ENCODE measurements around the gene UBTF. TPM values are rescaled to one million over a fixed set of nuclear protein-coding genes. Genes with fewer than 3 reads are reported as not detected.

The UBTF gene
- total RNA-seq, result 10 to 100 TPM; 36.2 to 64.3 (median 46.0) TPM

DNA sequence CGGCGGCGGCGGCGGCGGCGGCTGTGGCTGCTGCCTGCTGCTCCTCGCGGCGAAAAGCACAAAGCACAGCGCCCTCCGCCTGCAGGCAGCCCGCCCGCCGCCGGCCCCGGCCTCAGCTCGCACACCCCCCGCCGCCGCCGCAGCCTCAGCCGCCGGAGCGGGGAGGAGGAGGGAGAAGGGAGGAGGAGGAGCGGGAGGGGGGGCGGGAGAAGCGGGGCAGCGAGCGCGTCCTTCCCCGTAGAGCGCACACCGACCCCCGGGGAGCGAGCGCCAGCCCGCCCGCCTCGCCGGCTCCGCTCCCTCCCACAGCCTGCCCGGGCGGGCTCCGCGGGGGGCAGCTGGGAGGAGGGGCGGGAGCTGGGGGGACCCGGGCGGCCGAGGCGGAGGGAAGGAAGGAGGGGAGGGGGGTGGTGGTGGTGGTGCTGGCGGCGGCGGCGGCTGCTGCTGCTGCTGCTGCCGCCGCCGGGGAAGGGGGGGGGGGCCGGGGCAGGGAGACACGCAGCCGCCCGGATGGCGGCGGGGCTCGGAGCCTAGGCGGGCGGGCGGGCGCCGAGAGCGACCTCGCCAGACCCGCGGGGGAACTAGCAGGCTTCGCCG is at the start of gene UBTF:
Gene UBTF, minus strand, starts transcription at position 60 of the 597 bp plus-strand sequence. CDS start 1,446 bp downstream, outside the sequence.
- Histone ChIP-seq H3K27me3 (no peaks in the 10 kb centered on the region), H3K4me3 (peak within 1 kb of the TSS; percentile 74 to 93 (median 86)), H3K27ac (peak within 1 kb of the TSS; percentile 95 to 100 (median 98)), H3K4me1 (peaks cover 43 to 51% of the 10 kb centered on the region in 2 donors), H3K9me3 (no peaks in the 10 kb centered on the region), H3K36me3 (peaks cover 0 to 18% of the 10 kb centered on the region in 2 donors)
- peak; percentile 15 to 22 for ATAC-seq
- intact Hi-C loops (cut with DNase I; ENCODE audit: low total_unique reads), result loop anchor here (5.0 kb wide), 1 partner anchor 283 kb away; the partner anchor contains the start of gene GPATCH8
- TF ChIP-seq POLR2A (IDR thresholded peaks at IDR 0.05), result no peak
- no peak for TF ChIP-seq CTCF (IDR thresholded peaks at IDR 0.05 in 4 of 5, conservative IDR thresholded peaks at IDR 0.05 in 1 of 5)
- in situ Hi-C loops (cut with MboI; ENCODE audit: low sequenced_read_pairs in 4 of 4), result loop anchor here in 3 of 4 donors (5.0 to 25.0 kb wide), 2 partner anchors 103 to 293 kb away; partner anchors contain the start of genes GPATCH8 (in 3 of the 3) and SLC25A39 (in 1 of the 3)
- peak; percentile 43 to 66 for DNase-seq

DNA sequence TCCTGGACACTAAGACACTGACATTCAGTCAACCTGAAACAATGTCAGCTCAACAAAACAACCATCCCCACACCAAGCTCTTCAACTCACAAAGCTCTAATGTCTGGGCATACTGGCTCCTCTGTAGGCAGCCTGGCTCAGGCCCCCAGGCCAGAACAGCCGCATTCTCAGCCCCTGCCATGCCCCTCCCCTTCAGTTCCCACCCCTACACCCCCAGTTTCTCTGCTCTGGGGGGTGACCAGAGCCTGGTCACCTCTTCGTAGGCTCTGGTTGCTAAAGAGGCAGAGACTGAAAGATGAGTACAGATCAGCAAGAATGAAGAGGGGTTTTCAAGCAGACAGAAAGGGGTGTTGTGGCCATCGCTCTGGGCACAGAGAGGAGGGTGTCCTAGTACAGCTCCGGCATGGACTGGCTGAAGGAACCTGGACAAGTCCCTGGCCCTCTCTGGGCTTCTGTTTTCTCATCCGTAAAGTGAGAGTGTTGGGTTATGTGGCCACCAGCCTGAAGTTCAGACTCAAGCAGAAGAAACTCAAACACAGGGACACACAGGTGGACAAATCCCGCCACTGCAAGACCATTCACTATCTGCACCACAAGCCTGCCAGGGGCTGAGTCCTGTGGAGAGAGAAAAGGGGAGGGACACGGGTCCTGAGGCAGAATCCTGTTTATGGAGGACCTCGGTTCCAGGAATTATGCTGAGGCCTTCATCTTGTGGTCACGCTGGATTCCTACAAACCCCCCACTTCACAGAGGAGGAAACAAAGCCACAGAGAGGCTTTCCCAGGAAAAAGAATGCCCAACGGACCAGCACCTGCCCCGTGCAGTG is 49.4 kb upstream of the UBTF start:
- Histone ChIP-seq H3K36me3 (no peaks in the 10 kb centered on the region), H3K27ac (no peak overlapping the region), H3K9me3 (no peaks in the 10 kb centered on the region), H3K4me1 (no peaks in the 10 kb centered on the region), H3K27me3 (no peaks in the 10 kb centered on the region), H3K4me3 (no peak overlapping the region)
- DNase-seq (no peak), ATAC-seq (no peak)
- intact Hi-C loops (cut with DNase I; ENCODE audit: low total_unique reads) (no loop called here), in situ Hi-C loops (cut with MboI; ENCODE audit: low sequenced_read_pairs in 4 of 4) (no loop called here)
- no peak for TF ChIP-seq POLR2A (IDR thresholded peaks at IDR 0.05)
- TF ChIP-seq CTCF (IDR thresholded peaks at IDR 0.05 in 4 of 5, conservative IDR thresholded peaks at IDR 0.05 in 1 of 5), result no peak

DNA sequence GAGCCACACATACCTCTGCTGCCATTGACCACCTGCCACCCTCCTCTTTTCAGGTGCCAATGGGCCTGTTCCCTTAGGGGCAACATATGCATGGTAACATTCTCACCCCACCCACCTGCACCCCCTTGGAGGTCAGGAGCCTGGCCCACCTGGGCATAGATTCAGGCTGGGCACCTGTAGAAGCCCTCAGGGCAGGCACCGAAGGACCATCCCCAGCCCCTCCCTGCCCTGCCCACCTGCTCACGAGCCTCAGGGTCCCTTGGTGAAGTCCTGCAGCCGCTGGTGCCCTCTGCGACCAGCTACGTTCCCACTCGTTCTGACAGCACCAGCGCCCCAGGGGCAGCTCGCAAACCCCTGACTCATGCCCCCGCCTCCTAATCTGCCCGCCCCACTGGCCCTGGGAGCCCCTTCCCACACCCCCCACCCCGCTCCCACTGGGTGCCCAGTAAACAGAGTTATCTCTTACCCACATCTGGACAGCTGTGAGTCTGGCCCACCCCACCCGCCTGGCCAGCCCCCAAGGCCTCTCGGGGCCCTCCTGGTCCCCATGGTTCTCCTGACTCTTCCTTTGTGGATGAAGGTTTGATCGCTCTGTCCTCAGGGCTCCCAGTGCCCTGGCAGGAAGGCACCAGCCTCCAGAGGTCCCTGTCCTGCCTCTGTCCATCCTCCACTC is 48.5 kb upstream of the UBTF start, which contains the start of gene SLC4A1:
Gene SLC4A1, minus strand, starts transcription at position 318 of the 673 bp plus-strand sequence. CDS start 5,269 bp downstream, outside the sequence.
- intact Hi-C loops (cut with DNase I; ENCODE audit: low total_unique reads) (no loop called here), in situ Hi-C loops (cut with MboI; ENCODE audit: low sequenced_read_pairs in 4 of 4) (no loop called here)
- Histone ChIP-seq H3K4me3 (no peak within 1 kb of the TSS), H3K36me3 (no peaks in the 10 kb centered on the region), H3K27me3 (no peaks in the 10 kb centered on the region), H3K4me1 (no peaks in the 10 kb centered on the region), H3K27ac (no peak within 1 kb of the TSS), H3K9me3 (no peaks in the 10 kb centered on the region)
- DNase-seq (no peak), ATAC-seq (no peak)
- no peak for TF ChIP-seq POLR2A (IDR thresholded peaks at IDR 0.05)
- no peak for TF ChIP-seq CTCF (IDR thresholded peaks at IDR 0.05 in 4 of 5, conservative IDR thresholded peaks at IDR 0.05 in 1 of 5)

DNA sequence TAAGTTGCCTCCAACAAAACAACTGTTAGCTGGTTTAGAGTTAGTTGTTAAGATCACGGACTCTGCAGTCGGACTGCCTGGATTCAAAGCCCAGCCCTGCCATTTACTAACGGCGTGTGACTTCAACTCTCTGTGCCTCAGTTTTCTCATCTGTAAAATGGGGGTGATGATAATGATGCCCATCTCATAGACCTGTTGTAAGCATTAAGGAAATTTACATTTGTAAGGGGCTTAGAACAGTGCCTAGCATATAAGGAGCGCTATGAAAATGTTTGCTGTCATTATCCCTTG is 47.6 kb upstream of the UBTF start:
- Histone ChIP-seq H3K27ac (no peak overlapping the region), H3K9me3 (no peaks in the 10 kb centered on the region), H3K4me3 (no peak overlapping the region), H3K27me3 (no peaks in the 10 kb centered on the region), H3K36me3 (no peaks in the 10 kb centered on the region), H3K4me1 (no peaks in the 10 kb centered on the region)
- in situ Hi-C loops (cut with MboI; ENCODE audit: low sequenced_read_pairs in 4 of 4), result no loop called here
- no peak for DNase-seq
- TF ChIP-seq POLR2A (IDR thresholded peaks at IDR 0.05) (no peak), CTCF (IDR thresholded peaks at IDR 0.05 in 4 of 5, conservative IDR thresholded peaks at IDR 0.05 in 1 of 5) (no peak)
- ATAC-seq, result no peak
- intact Hi-C loops (cut with DNase I; ENCODE audit: low total_unique reads), result no loop called here

Measured in gastrocnemius medialis (tissue), 4 donors.